HL-60 (cell line): ENCODE data around the gene MMP15.

Source experiments
- DNase-seq, 2 experiments: peaks; one replicate each; pipeline ENCODE4 v3.0.0-alpha.2; 2010 to 2020; ENCODE audit warnings: low read depth in 1 of 2, low spot score in 1 of 2
- H3K27ac ChIP-seq: fragments of 250-450 bp; sonication (Bioruptor Pico); replicated peaks from 2 replicates; pipeline ENCODE4 v1.5.1; 2020; ENCODE audit warnings: mild to moderate bottlenecking, moderate library complexity
- H3K27me3 ChIP-seq: fragments of 250-450 bp; sonication (Bioruptor Pico); 2 replicates; pipeline ENCODE4 v1.5.1; 2021; ENCODE audit warnings: mild to moderate bottlenecking, moderate library complexity; ENCODE audit not compliant: insufficient read depth, poor library complexity, severe bottlenecking
- H3K4me3 ChIP-seq: replicated peaks from 2 replicates; pipeline ENCODE4 v1.5.1; 2011; ENCODE audit warnings: mild to moderate bottlenecking, control low read depth, low read length; ENCODE audit not compliant: insufficient read depth
- GABPA ChIP-seq: IDR thresholded peaks from 2 replicates; pipeline ENCODE4 v1.6.1; 2012; ENCODE audit warnings: low read depth
- POLR2AphosphoS5 ChIP-seq: IDR thresholded peaks from 2 replicates; pipeline ENCODE4 v1.6.1; 2012; ENCODE audit warnings: low read depth
- SPI1 ChIP-seq: IDR thresholded peaks from 2 replicates; pipeline ENCODE4 v1.6.1; 2012; ENCODE audit warnings: low read depth, mild to moderate bottlenecking, borderline replicate concordance
- TF ChIP-seq, protein P1 (sequence below): IDR thresholded peaks from 2 replicates; pipeline ENCODE4 v1.6.1; 2012; ENCODE audit warnings: low read depth; ENCODE audit not compliant: insufficient replicate concordance
- TF ChIP-seq, protein P2 (sequence below): IDR thresholded peaks from one replicate; pipeline ENCODE4 v1.5.1; 2011; ENCODE audit warnings: low read length, control low read depth, inconsistent platforms; ENCODE audit not compliant: insufficient read depth

MMP15 gene

DNA sequence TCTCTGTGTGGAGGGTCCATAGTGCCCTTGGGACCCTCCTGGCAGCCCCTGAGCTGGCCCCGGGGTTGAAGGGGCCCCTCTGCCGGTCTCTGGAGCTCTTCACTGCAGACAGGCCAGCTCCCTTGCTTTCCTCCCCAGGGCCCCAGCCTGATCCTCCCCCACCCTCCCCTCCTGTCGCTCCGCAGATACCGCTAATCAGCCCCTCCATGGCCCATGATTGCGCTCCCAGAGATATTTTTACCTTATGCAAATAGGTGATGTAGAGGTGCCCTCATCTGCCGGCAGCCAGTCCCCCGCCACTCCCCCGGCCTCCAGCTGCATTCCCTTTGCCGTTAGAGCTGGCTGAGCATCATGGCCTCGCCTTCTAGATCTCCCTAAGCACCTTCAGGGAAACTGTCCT lies 9.2 kb downstream of the MMP15 start:
- H3K27ac ChIP-seq = no peak overlapping the region
- DNase-seq = no peak
- H3K27me3 ChIP-seq = no peaks in the 10 kb centered on the region
- TF ChIP-seq, protein P1, sequence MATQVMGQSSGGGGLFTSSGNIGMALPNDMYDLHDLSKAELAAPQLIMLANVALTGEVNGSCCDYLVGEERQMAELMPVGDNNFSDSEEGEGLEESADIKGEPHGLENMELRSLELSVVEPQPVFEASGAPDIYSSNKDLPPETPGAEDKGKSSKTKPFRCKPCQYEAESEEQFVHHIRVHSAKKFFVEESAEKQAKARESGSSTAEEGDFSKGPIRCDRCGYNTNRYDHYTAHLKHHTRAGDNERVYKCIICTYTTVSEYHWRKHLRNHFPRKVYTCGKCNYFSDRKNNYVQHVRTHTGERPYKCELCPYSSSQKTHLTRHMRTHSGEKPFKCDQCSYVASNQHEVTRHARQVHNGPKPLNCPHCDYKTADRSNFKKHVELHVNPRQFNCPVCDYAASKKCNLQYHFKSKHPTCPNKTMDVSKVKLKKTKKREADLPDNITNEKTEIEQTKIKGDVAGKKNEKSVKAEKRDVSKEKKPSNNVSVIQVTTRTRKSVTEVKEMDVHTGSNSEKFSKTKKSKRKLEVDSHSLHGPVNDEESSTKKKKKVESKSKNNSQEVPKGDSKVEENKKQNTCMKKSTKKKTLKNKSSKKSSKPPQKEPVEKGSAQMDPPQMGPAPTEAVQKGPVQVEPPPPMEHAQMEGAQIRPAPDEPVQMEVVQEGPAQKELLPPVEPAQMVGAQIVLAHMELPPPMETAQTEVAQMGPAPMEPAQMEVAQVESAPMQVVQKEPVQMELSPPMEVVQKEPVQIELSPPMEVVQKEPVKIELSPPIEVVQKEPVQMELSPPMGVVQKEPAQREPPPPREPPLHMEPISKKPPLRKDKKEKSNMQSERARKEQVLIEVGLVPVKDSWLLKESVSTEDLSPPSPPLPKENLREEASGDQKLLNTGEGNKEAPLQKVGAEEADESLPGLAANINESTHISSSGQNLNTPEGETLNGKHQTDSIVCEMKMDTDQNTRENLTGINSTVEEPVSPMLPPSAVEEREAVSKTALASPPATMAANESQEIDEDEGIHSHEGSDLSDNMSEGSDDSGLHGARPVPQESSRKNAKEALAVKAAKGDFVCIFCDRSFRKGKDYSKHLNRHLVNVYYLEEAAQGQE = no peak
- TF ChIP-seq GABPA = no peak
- no peak for TF ChIP-seq POLR2AphosphoS5
- TF ChIP-seq, protein P2, sequence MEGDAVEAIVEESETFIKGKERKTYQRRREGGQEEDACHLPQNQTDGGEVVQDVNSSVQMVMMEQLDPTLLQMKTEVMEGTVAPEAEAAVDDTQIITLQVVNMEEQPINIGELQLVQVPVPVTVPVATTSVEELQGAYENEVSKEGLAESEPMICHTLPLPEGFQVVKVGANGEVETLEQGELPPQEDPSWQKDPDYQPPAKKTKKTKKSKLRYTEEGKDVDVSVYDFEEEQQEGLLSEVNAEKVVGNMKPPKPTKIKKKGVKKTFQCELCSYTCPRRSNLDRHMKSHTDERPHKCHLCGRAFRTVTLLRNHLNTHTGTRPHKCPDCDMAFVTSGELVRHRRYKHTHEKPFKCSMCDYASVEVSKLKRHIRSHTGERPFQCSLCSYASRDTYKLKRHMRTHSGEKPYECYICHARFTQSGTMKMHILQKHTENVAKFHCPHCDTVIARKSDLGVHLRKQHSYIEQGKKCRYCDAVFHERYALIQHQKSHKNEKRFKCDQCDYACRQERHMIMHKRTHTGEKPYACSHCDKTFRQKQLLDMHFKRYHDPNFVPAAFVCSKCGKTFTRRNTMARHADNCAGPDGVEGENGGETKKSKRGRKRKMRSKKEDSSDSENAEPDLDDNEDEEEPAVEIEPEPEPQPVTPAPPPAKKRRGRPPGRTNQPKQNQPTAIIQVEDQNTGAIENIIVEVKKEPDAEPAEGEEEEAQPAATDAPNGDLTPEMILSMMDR = no peak
- no peak for TF ChIP-seq SPI1
- H3K4me3 ChIP-seq = no peak overlapping the region

DNA sequence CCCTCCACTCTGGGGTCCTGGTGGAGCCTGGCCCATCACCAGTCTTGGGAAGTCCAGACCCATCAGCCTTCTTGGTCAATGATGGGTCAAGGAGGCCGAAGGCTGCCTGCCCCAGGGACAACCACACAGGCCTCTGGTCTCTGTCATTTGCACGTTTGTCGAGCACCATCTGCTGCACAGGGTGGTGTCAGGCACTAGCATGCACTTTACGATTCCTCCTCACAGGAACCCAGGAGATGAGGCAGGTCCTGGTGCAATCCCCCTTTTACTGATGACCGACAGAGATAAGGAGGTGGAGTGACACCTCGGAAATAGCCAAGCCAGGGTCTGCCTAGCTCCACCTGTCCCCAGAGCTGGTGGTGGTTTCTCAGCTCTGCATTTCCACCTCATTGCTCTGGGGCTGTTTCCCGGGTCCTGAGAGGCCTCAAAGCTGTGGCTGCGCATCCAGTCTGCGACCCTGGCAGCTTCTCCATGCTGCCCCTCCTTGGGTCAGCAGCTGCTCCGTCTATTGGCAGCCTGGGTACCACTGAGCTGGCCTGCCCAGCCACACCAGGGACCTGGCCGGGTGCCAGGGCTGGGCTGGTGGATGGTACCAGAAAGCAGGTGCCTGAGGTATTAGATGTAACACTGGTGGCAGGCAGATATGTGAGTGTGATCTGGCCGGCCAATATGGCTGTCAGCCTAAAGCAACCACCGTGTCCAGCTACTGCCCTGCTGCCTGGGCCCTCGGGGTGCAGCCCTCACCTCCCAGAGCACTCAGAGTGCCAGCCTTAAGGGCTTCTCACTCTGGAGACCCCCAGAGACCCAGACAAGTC lies 10.0 kb downstream of the MMP15 start:
- Histone ChIP-seq H3K4me3 (no peak overlapping the region), H3K27ac (no peak overlapping the region), H3K27me3 (no peaks in the 10 kb centered on the region)
- no peak for TF ChIP-seq POLR2AphosphoS5
- no peak for TF ChIP-seq SPI1
- TF ChIP-seq, protein P1 = no peak
- TF ChIP-seq, protein P2 = no peak
- no peak for TF ChIP-seq GABPA
- DNase-seq = no peak

DNA sequence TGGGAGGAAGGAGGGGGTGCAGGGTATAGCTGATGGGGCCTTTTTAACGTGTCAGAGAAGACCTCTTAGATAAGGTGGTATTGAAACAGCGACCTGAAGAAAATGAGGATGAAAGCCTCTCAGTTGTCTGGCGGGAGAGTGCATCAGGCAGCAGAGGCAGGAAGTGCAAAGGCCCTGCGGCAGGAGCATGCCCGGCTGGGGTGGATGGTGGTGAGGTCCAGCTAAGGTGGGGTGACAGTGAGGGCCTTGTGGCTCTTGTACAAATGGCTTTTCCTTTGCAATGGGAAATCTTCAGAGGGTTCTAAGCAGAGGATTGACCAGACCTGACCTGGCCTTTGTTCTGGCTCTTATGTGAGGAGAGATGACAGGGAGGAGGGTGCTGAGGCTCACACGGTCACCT lies 11.4 kb downstream of the MMP15 start:
- no peaks in the 10 kb centered on the region for H3K27me3 ChIP-seq
- DNase-seq = no peak
- TF ChIP-seq, protein P1 = no peak
- TF ChIP-seq POLR2AphosphoS5 = no peak
- TF ChIP-seq GABPA = no peak
- no peak for TF ChIP-seq SPI1
- TF ChIP-seq, protein P2 = no peak
- H3K27ac ChIP-seq = no peak overlapping the region
- no peak overlapping the region for H3K4me3 ChIP-seq
